LoVo (cell line): ENCODE results near the gene PAX7.
"Not testable (repeated sequence)": the region's sequence is repeated elsewhere in the genome, so short reads cannot be mapped to it uniquely, and the experiment has no call there.

Experiments
- DNase-seq: peaks from one replicate; pipeline ENCODE4 v3.0.0-alpha.2; 2016; ENCODE audit warnings: low spot score

PAX7 gene

DNA sequence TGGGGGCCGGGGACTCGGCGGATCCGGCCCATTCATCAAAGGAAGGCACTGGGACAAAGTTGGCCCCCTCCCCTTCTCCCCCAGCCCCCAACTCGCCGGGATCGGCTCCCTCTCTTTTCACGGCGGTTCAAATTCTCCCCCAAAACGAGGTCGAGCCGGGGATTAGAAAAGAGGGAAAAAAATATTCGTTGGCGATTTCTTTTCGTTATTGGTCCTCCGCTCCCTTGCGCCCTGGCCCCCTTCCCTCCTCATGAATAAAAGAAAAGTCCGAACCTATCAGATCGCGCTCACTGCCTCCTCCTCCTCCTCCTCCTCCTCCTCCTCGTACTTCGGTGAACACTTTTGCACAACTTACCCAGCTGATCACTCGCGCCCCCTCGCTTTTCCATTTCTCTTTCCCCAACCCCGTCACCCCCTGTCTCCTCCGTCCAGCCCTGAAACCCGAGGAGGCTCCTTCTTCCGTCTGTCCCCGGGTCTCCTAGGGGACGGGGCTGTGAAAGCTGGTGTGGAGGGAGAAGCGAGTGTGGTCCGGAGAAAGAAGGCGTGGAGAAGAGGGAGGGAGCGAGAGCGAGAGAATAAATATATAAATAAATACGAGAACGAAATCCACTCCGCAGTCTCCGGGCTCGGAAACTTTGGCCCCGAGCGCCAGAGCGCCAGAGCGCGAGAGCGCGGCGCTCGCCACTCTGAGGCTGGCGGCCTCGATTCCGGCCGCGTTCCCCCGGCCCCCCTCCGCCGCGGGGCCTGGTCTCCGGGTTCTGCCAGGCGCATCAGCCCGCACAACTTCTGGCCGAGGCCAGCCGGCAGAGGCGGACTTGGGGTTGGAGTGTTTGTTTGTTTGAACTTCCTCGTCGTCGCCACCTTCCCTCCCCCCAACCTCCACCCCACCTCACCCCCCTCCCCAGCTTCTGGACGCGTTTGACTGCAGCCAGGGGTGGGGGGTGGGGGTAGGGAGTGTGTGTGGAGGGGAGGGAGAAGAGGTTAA, at the start of gene PAX7:
PAX7 (plus strand) TSS at position 336 of the 985 bp plus-strand sequence. CDS start 758 bp downstream, outside the sequence.
- DNase-seq = no peak

DNA sequence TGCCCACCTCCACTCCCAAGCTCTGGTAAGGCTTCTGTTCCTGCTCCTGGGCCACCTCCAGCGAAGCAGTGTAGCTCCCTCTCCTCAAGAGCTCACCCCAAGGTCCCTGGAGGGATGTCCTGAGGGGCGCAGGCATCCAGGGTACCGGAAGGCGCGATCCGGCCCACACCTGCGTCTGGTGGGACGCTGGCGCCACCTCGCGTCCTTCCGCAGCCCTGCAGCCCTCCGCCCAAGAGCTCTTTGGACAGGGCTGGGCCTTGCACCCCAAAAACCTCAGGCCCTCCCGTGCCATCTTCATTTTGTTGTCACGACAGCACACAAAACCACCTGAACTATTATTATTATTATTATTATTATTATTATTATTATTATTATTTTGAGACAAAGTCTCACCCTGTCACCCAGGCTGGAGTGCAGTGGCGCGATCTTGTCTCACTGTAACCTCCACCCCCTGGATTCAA, 49.2 kb upstream of the PAX7 start:
- no peak for DNase-seq

DNA sequence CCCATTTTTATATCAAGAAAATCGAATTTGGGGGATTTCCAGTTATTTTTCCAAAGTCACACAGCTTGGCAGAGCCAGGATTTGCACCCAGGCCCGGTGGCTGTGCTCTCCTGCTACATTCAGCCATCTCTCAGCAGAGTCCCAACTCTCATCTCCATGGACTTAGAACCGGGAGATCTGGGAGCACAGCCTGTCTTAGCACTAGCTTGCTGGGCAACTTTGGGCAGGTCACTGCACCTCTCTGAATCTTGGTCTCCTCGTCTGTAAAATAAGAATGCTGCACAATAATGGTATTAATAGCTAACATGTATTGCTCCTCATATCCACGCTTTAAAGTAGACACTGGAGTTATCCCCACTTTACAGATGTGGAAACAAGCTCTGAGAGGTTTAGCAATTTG, 47.8 kb upstream of the PAX7 start:
- no peak for DNase-seq

DNA sequence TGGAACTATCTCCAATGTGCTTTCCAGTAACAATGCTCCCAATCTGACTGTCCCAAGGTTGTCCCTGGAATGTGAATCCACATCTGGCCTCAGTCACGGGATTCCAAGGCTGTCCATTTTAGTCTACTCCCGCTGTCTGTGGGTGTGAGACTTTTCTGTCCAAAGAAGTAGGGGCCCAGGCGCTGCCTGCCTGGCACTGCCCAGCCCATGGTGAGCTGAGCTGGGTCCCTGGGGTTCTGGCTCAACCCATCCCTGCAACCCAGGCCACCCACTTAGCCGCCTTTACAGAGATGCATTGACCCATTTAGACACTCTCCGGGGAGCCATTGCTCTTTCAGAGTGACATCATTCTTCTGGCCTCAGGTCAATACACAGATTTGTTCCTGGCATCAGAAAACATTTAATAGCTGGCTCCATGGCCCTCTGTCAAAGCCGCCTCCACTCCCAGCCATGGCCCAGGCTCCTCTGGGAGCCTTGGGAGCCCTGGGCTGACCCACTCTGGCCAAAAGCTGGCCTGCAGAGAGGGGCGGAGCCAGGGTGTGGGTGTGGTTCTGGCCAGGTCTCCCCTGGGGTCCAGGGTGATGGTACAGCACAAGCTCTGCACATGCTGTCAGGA, 47.2 kb upstream of the PAX7 start:
- DNase-seq = no peak

DNA sequence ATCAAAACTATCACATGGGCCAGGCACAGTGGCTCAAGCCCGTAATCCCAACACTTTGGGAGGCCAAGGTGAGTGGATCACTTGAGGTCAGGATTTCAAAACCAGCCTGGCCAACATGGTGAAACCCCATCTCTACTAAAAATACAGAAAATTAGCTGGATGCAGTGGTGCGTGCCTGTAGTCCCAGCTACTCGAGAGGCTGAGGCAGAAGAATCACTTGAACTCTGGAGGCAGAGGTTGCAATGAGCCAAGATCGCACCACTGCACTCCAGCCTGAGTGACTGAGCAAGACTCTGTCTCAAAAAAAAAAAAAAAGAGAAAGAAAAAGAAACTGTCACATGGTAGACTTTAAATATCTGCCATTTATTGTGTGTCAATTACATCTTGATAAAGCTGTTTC, 44.6 kb upstream of the PAX7 start:
- DNase-seq = not testable (repeated sequence)

DNA sequence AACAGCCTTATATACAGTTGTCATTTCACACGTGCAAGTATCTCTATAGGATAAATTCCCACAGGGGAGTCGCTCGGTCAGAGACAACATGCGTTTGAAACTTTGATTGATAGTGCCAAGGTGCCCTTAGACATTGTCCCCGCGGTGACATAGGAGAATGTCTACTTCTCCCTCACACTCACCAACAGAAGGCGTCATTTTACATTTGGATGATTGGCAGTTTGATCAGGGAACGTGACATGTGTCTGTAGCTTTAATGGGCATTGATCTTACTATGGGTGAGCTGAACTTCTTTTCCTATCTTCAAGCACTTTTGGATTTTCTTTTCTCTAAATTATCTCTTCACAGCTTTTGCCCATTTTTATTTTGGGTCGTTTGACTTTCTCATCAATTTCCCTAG, 42.6 kb upstream of the PAX7 start:
- DNase-seq = no peak

DNA sequence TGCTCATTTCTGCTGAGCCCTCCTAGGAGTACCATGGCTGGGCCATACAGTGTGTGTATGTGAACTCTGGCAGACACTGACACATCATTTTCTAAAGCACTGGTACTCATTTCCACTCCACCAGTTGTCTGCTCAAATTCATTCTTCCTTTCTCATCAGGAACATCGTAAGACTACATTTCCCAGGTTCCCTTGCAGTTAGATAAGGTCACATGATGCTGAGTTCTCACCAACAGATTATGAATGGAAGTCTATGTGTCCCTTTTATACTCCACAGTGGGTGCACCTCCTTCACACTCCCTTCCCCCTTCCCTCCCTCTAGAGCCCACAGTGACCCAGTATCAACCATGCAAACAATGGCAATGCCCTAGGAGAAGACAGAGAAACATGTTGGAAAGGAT, 38.3 kb upstream of the PAX7 start:
- no peak for DNase-seq

DNA sequence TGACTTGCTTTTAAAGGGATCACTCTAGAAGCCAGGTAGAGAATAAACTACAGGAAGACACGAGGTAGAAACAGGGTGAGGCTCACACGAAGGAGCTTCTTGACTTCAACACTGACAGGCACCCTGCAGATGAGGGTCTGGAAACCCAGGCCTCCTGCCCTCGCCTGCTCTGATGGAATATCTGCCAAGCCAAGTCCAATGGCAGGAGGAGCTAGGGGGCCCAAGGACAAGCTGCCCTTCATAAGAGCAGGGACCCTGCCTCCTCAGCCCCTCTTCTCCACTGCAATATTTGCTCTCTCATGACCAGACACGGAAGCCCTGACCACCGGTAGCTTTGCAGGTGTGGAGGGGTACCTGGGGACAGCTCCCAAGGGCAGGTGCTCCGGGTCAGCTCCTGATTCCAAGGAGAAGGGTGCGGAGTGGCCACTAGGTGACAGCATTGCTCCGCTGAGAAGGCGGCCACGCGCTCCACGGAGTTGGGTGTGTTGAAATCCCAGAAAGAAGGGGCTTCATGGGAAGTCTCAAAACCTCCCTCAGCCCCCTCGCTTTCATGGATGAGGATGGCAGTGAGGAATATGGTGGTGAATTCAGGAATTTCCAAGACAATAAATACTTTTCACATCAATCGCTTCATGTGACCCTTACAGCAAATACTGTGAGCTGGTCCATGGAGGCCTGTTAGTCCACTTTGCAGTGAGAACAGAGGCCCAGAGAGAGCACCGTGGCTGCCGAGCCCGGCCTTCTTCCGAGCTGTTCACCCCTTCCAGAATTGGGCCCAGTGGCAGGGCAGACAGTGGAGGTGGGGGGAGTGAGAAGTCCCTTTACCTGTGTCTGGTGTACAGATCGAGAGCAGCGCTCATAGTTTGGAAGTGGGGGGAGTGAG, 33.2 kb upstream of the PAX7 start:
- DNase-seq = peak; percentile 58

DNA sequence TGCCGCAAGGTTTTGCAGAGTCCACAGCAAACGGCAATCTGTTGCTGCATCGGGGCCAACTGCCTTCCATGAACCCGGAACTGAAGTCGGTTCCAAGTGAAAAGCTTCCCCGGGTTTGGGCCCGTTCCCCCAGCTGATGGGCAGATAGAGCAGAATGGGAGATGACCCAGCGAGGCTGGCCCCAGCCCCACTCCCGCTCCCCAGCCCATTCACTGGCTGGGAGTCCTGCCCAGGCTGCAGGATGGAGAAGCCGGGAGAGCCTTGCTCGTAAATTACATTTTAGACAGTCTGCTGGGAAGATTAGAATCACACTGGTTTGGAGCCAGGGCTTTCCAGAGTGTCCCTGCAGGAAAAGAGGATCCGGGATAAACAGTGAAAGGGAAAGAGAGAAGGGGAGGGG, 31.6 kb upstream of the PAX7 start:
- no peak for DNase-seq

DNA sequence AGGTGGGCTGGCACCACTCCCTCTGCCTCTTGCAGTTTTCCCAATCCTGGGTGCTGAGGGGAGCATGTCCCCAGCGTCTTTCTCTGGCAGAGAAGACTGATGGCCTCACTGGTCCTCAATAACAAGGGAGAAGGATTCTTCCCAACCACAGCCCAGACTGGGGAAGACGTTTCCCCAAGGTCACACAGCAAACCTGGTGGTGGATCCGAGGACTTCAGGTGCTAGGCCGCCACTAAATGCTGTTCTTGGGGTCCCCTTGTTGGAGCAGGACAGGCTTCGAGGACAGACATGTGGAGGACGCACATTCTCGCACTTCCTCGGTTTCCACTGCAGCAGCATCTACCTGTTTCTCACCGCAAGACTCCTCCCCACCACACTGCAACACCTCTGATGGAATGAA, 30.9 kb upstream of the PAX7 start:
- no peak for DNase-seq

DNA sequence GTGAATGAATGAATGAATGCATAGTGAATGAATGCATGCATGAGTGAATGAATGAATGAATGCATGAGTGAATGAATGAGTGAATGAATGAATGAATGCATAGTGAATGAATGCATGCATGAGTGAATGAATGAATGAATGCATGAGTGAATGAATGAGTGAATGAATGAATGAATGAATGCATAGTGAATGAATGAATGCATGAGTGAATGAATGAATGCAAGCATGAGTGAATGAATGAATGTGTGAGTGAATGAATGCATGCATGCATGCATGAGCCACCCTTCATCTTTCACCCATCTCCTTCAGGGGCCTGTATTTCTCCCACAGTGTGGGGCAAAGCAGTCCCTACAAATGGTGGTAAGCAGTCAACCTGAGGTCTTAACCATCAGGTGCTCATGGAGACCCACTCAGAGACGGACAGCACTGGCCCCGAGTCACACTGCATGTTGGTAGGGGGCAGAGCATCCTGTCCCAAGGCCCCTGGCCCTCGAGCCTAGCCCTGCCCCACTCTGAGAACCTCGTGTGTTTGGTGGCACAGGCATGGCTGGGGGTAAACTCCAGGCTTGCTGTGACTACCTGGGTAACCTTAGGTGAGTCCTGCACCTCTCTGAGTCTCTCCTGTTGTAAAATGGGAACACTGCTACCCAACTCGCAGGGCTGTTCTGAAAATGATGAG, 28.0 kb upstream of the PAX7 start:
- no peak for DNase-seq

DNA sequence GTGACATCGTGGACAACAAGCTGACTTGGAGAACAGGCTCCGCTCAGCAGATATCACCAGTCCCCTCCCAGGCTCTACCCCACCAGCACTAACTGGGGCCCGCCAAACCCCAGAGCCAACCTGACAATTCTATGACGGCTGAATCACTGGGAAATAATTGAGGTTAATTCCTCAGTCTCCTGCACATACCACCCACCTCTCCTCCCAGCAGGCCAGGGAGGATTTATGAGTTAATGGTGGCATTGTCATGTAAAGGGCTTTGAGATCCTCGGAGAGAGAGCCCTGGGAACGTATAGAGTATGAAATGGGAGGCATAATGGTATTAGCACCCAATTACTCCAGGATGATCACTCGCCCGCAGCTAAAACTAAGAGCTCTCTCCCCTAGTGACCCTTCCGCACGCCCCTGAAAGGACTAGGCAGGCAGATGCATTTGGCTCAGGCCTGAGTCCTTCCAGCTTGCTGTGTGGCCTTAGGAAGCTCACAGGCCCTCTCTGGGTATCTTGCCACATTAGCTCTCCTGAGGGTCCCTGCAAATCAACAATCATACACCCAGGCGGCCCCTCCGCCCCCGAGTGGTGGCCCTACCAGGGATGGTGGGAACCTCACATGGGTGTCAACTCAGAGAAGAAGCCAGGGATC, 27.3 kb upstream of the PAX7 start:
- DNase-seq = no peak

DNA sequence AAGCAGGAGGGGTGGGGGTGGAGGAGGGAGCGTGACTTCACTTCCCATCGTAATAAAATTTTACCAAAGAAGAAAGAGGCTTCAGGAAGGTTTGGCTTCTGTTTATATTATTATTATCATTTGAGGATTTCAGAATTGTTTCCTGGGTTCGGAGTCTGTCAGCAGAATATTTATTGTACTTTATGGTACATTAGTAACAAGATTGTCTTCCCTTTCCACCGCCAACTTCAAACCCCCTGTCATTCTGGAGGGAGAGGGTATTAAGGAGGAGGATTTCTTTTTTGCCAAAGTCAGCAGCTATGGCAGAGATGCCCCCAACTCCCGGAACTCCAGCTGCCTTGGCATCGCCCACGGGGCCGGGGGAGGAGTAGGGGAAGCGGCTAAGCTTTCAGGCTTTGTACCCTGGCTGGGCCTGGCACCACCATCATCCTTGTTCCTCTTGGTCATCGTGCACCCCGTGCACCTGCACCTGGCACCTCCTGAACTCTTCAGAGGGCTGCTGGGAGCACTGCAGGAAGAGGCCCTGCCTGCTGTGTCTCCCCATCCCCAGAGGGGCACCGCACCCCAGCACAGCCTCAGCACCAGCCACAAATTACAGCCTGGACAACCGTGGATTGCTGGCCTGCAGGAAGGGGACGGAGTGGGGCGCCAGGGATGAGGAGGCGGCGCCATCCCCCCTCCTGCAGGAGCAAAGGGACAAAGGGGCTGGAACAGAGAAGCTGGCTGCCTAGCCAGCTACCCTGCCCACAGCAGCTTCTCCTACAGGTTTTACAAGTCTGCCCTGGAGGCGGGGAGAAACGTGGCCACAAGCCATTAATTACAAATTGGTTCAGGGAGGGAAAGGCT, 24.0 kb upstream of the PAX7 start:
- no peak for DNase-seq

DNA sequence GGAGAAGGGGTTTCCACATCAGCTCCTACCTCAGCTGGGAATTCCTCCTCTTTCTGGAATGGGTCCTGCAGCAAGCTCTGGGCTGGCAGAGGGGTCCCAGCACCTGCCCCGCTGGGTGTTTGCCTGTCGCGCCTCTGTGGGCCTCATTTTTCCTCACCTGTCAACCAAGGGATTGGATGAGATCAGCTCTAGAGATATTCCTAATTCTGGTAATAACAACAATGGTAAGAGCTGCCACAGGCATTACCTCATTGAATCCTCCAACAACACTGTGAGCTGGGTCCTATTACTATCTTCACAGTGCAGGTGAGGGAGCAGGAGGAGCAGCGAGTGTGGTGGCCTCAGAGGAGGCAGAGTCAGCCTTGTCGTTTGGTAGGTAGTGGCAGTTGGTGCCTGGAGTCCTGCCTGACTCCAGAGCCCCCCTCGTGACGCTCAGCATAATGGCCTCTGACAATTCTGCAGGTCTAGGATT, 23.3 kb upstream of the PAX7 start:
- DNase-seq = no peak

DNA sequence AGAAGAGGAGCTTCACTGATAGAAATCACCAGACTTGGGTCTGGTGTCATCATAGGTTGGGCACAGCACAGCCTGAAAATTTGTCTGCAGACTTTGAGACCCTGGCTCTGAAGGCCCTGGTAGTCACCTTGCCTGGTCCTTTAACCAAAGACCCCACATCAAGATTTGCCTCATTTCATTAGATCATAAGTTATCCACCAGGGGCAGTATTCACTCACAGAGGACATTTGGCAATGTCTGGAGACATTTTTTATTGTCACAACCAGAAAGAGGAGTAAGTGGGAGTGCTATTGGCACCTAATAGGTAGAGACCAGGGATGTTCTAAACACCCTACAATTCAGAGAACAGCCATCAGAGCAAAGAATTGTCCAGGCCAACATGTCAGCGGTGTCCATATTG, 22.1 kb upstream of the PAX7 start:
- no peak for DNase-seq

DNA sequence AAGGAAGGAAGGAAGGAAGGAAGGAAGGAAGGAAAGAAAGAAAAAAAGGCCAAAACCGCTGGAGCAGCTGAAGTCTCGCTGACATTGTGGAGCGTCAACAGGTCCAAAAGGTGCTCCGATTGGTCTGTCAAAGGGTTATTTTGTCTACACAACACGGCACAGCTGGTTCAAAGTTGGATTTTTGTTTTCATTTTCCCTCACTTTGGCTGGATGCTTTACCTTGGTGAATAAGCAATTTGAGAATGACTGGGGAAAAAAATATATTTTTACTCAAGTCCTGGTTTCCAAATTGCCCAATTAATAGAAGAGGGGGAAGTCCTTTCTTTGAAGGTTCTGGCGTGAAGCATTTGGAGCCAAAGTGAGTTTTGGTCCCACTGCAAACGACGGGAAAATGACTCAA, 19.3 kb upstream of the PAX7 start:
- no peak for DNase-seq

DNA sequence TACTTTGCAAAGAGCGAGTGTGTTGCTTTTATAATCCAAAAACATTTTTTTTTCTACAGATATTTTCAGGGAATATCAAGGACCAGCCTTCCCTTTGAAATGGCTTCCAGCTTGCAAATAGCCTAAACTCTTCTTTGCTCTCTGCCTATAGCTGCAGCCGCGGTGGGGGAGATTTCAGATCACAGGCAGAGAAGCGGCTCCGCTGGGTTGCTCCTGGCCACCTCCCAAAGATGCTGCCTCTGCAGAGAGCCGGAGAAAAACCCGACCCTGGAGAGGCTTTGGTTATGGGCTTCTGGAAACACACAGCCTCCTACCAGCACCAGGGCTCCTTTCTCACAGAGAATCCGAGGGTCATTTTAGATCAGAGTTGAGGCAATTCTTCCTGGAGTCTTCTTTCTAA, 18.6 kb upstream of the PAX7 start:
- no peak for DNase-seq

DNA sequence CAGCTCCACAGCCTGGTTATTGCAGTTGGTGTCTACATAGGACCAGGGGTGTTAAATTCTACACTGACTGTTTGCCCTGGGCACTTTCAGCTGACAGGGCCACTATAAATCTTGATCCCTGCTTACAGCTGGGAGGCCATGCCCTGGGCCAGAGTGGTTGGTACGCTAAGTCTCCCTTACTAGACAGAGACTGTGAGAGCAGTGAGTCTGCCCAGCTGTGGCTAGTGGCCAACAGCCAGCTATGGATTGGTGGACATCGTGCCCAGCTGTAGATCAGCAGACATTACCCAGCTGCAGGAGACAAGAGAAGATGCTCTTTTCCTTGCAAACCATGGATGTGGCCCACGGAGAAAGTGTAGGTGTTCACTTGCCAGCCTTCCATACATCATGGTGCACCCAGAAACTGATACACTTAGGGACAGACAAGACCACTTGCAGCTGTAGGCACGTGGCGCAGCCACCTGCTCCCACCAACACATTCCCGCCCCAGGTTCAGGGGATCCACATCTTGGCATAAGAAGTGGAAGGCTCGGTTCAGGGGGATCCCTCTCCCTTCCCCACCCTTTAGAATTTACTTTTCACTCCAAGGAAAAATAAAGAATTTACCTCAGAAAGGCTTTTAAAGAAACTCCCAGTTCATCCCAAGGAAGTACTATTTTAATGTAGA, 16.4 kb upstream of the PAX7 start:
- DNase-seq = no peak
